Measurements from ENCODE around the gene RFWD3. TPM values are rescaled to one million over a fixed set of nuclear protein-coding genes. Genes with fewer than 3 reads are reported as not detected.

RFWD3 gene, protein sequence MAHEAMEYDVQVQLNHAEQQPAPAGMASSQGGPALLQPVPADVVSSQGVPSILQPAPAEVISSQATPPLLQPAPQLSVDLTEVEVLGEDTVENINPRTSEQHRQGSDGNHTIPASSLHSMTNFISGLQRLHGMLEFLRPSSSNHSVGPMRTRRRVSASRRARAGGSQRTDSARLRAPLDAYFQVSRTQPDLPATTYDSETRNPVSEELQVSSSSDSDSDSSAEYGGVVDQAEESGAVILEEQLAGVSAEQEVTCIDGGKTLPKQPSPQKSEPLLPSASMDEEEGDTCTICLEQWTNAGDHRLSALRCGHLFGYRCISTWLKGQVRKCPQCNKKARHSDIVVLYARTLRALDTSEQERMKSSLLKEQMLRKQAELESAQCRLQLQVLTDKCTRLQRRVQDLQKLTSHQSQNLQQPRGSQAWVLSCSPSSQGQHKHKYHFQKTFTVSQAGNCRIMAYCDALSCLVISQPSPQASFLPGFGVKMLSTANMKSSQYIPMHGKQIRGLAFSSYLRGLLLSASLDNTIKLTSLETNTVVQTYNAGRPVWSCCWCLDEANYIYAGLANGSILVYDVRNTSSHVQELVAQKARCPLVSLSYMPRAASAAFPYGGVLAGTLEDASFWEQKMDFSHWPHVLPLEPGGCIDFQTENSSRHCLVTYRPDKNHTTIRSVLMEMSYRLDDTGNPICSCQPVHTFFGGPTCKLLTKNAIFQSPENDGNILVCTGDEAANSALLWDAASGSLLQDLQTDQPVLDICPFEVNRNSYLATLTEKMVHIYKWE
- 10 to 100 TPM; 41.1 to 53.4 (median 47.5) TPM for total RNA-seq
- total RNA-seq (2013): 27.1 TPM

DNA sequence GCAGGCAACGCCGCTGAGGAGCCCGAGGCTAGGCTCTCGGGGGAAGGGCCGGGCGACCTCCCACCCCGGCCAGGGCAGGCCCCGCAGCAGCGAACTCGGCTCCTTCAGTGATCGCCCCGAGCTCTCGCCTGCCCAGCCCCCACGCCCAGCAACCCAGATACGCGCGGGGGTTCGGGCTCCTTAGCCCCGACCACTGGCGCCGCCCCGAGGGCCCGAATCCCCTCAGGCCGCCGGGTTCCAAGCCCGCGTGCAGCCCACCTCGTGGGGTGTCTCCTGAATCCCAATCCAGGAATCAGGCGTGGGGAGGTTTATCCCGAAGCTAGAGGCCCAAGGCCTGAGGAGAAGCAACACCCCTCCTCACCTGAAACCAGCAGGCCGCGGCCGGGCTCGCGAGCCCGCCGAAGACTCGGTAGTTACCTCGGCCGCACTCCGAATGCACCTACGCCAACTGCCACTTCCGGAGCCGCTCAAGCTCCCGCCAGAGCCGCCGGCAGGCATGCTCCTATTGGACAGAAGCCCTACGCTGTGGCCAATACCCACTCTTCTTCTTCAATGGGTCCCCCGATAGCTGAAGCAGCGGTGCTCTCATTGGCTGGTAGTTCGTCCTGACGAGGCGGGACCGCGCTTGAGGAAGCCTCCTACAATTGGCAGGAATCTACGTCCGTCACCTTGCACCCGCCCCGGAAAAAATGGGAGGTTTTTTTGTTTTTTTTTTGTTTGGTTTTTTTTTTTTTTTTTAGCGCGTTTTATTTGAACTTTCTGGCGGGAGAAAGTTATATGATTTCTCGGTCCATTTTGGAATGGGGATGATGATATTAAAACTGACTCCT is at the start of gene RFWD3:
TSS of gene RFWD3 (minus strand) at position 453 of the 830 bp plus-strand sequence. CDS start 5,428 bp downstream, outside the sequence.
- H3K9me3 Mint-ChIP-seq: no peaks in the 10 kb centered on the region
- H3K27ac Mint-ChIP-seq: peak within 1 kb of the TSS; percentile 92 to 93
- H3K4me1 ChIP-seq (ENCODE audit: control insufficient read depth, insufficient read depth, low read length): peaks cover 19% of the 10 kb centered on the region
- DNase-seq (peak; percentile 92 to 99), ATAC-seq (peak; percentile 98 to 100 (median 99))
- peaks cover 21% of the 10 kb centered on the region for H3K36me3 Mint-ChIP-seq
- intact Hi-C loops (cut with micrococcal nuclease): loop anchor here (2.0 kb wide), 1 partner anchor 34 kb away; the partner anchor contains the start of gene MLKL
- no peaks in the 10 kb centered on the region for H3K27me3 Mint-ChIP-seq (ENCODE audit: low read depth in 2 of 2)
- peak within 1 kb of the TSS; percentile 99 for H3K4me3 Mint-ChIP-seq
- H3K9me3 ChIP-seq (ENCODE audit: control insufficient read depth, insufficient read depth, low read length): no peaks in the 10 kb centered on the region
- WGBS (ENCODE audit: insufficient coverage): under 1% methylated on average over 59 of the region's 63 CpGs
- TF ChIP-seq, protein P1, sequence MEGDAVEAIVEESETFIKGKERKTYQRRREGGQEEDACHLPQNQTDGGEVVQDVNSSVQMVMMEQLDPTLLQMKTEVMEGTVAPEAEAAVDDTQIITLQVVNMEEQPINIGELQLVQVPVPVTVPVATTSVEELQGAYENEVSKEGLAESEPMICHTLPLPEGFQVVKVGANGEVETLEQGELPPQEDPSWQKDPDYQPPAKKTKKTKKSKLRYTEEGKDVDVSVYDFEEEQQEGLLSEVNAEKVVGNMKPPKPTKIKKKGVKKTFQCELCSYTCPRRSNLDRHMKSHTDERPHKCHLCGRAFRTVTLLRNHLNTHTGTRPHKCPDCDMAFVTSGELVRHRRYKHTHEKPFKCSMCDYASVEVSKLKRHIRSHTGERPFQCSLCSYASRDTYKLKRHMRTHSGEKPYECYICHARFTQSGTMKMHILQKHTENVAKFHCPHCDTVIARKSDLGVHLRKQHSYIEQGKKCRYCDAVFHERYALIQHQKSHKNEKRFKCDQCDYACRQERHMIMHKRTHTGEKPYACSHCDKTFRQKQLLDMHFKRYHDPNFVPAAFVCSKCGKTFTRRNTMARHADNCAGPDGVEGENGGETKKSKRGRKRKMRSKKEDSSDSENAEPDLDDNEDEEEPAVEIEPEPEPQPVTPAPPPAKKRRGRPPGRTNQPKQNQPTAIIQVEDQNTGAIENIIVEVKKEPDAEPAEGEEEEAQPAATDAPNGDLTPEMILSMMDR (IDR thresholded peaks at IDR 0.05): no peak
- H3K4me3 ChIP-seq (ENCODE audit: low read length): peak within 1 kb of the TSS; percentile 79
- H3K4me1 Mint-ChIP-seq: peaks cover 23 to 34% of the 10 kb centered on the region in 2 donors
- H3K36me3 ChIP-seq (ENCODE audit: control insufficient read depth, insufficient read depth, low read length): peaks cover 30% of the 10 kb centered on the region
- H3K27me3 ChIP-seq (ENCODE audit: control insufficient read depth, insufficient read depth, low read length): no peaks in the 10 kb centered on the region
- peak within 1 kb of the TSS; percentile 63 for H3K27ac ChIP-seq (ENCODE audit: low read length)

DNA sequence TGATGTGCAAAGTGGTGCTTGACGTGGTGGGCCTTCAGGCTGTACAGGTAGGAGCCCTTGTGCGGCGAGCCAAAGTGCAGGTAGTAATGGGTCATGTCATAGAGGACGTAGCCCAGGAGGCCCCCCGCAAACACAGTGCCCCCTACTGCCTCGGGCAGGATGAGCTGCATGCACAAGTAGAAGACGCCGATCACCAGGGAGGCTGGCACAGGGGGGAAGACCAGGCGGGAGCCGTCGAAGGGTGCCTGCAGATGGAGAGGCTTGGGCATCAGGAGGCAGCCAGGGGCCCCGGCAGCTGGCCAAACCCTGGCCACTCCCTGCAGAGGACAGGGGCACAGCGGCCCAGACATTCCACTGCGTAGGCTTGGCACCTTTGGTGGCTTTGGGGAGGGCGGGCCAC is 49.7 kb upstream of the RFWD3 start:
- H3K4me3 Mint-ChIP-seq: no peak overlapping the region
- 89% methylated on average over 15 of the region's 15 CpGs for WGBS (ENCODE audit: insufficient coverage)
- Histone ChIP-seq H3K4me3 (ENCODE audit: low read length) (no peak overlapping the region), H3K4me1 (ENCODE audit: control insufficient read depth, insufficient read depth, low read length) (no peaks in the 10 kb centered on the region), H3K27ac (ENCODE audit: low read length) (no peak overlapping the region), H3K9me3 (ENCODE audit: control insufficient read depth, insufficient read depth, low read length) (no peaks in the 10 kb centered on the region), H3K27me3 (ENCODE audit: control insufficient read depth, insufficient read depth, low read length) (no peaks in the 10 kb centered on the region), H3K36me3 (ENCODE audit: control insufficient read depth, insufficient read depth, low read length) (no peaks in the 10 kb centered on the region)
- DNase-seq (no peak), ATAC-seq (no peak)
- no peak overlapping the region for H3K27ac Mint-ChIP-seq
- no peaks in the 10 kb centered on the region for H3K9me3 Mint-ChIP-seq
- no peaks in the 10 kb centered on the region for H3K36me3 Mint-ChIP-seq
- peaks cover 0 to 3% of the 10 kb centered on the region in 2 donors for H3K27me3 Mint-ChIP-seq (ENCODE audit: low read depth in 2 of 2)
- intact Hi-C loops (cut with micrococcal nuclease): no loop called here
- TF ChIP-seq, protein P1 (IDR thresholded peaks at IDR 0.05): no peak
- no peaks in the 10 kb centered on the region for H3K4me1 Mint-ChIP-seq

DNA sequence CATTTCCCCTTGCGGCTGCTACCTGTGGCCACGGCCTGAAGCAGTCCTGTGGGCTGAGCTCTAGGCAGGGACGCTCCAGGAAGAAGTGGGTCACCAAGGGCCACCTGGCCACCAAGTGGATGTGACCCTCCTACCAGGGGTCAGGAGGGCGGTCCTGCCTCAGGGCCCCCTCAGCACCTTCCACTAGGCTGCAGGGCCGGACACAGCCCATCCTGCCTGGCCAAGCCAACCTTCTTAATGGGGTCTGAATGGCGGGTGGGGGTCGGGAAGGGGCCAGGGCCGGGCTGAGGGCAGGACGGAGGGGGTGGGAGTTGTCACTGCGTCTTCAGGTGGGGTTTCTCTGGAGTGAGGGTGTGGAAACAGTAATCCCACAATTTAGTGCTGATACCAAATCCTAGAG is 47.2 kb upstream of the RFWD3 start:
- WGBS (ENCODE audit: insufficient coverage): 79% methylated on average over 10 of the region's 10 CpGs
- TF ChIP-seq, protein P1 (IDR thresholded peaks at IDR 0.05): no peak
- Histone ChIP-seq H3K27me3 (ENCODE audit: control insufficient read depth, insufficient read depth, low read length) (no peaks in the 10 kb centered on the region), H3K4me1 (ENCODE audit: control insufficient read depth, insufficient read depth, low read length) (no peaks in the 10 kb centered on the region), H3K4me3 (ENCODE audit: low read length) (no peak overlapping the region), H3K36me3 (ENCODE audit: control insufficient read depth, insufficient read depth, low read length) (no peaks in the 10 kb centered on the region), H3K9me3 (ENCODE audit: control insufficient read depth, insufficient read depth, low read length) (no peaks in the 10 kb centered on the region), H3K27ac (ENCODE audit: low read length) (no peak overlapping the region)
- intact Hi-C loops (cut with micrococcal nuclease): no loop called here
- no peak overlapping the region for H3K27ac Mint-ChIP-seq
- ATAC-seq (no peak), DNase-seq (no peak)
- no peak overlapping the region for H3K4me3 Mint-ChIP-seq
- no peaks in the 10 kb centered on the region for H3K9me3 Mint-ChIP-seq
- H3K4me1 Mint-ChIP-seq: peaks cover 5 to 6% of the 10 kb centered on the region in 2 donors
- no peaks in the 10 kb centered on the region for H3K36me3 Mint-ChIP-seq
- H3K27me3 Mint-ChIP-seq (ENCODE audit: low read depth in 2 of 2): peaks cover 0 to 3% of the 10 kb centered on the region in 2 donors
